Activated B cell treated with CpG ODN at 0.5 μM for 24 hours (primary cell): Measurements from ENCODE around the gene IQSEC2. TPM values are rescaled to one million over a fixed set of nuclear protein-coding genes. Genes with fewer than 3 reads are reported as not detected.

Source experiments
- ATAC-seq: fragments of 200-7000 bp; cut with Tn5 transposase; one replicate; pipeline ENCODE4 v1.10.0; 2021; ENCODE audit warnings: low read depth, mild to moderate bottlenecking, moderate library complexity
- CTCF ChIA-PET: fragments of 350-600 bp; sonication (Branson Sonifier 250); formaldehyde crosslinking; loops from one replicate; lab custom pipeline; 2021; ENCODE audit warnings: antibody characterized with exemption; lab: Charles Lee
- POLR2A ChIA-PET: fragments of 350-600 bp; sonication (Branson Sonifier 250); formaldehyde crosslinking; loops from one replicate; lab custom pipeline; 2021; ENCODE audit warnings: antibody characterized with exemption; lab: Charles Lee
- DNase-seq: peaks from one replicate; pipeline ENCODE4 v3.0.0; 2022
- H3K27ac Mint-ChIP-seq: one replicate; pipeline ENCODE4 v1.8.0; 2020; ENCODE audit warnings: mixed read lengths
- H3K27me3 Mint-ChIP-seq: one replicate; pipeline ENCODE4 v1.8.0; 2021; ENCODE audit warnings: mixed read lengths
- H3K36me3 Mint-ChIP-seq: one replicate; pipeline ENCODE4 v1.8.0; 2021; ENCODE audit warnings: low read depth, mixed read lengths
- H3K4me1 Mint-ChIP-seq: one replicate; pipeline ENCODE4 v1.8.0; 2021; ENCODE audit warnings: mixed read lengths
- H3K4me3 Mint-ChIP-seq: one replicate; pipeline ENCODE4 v1.8.0; 2020; ENCODE audit warnings: mild to moderate bottlenecking, mixed read lengths
- H3K9me3 Mint-ChIP-seq: one replicate; pipeline ENCODE4 v1.8.0; 2020; ENCODE audit warnings: mixed read lengths
- intact Hi-C: fragments of 100-400 bp; cut with micrococcal nuclease; formaldehyde crosslinking; loops from one replicate; pipeline ENCODE4 v1.15.1; 2024
- total RNA-seq: library from RNA; stranded (reverse); gene quantifications from 2 replicates; pipeline ENCODE4 v1.2.3, GENCODE V29; 2022
- TF ChIP-seq, protein P1 (sequence below): fragments of 200-600 bp; IDR thresholded peaks from one replicate; pipeline ENCODE4 v1.8.0; 2022; ENCODE audit warnings: antibody characterized with exemption, mild to moderate bottlenecking

The IQSEC2 gene
- total RNA-seq, 1 donor from 2014 or later, result 0.53 TPM

DNA sequence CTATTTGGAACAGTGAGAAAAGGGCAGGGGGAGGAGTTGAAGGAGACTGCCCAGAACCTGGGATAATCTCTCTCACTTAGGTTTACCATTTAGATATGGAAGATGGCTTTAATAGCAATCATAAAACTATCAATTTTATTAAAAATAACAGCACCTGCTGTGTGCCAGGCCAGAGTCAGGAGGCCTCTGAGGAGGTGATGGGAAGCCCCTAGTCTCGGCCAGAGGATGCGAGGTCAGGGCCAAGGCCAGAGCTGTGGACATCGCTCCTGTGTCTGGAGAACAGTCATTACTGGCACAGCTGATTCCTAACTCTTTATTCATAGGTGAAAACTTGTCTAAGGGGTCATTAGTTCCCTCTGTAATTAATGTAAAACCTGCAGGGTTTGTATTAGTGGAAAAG is 4.2 kb upstream of the IQSEC2 start:
- Mint-ChIP-seq H3K4me1 (peaks cover 18% of the 10 kb centered on the region), H3K27me3 (peaks cover 2% of the 10 kb centered on the region), H3K4me3 (no peak overlapping the region), H3K36me3 (no peaks in the 10 kb centered on the region), H3K9me3 (no peaks in the 10 kb centered on the region), H3K27ac (no peak overlapping the region)
- TF ChIP-seq, protein P1, sequence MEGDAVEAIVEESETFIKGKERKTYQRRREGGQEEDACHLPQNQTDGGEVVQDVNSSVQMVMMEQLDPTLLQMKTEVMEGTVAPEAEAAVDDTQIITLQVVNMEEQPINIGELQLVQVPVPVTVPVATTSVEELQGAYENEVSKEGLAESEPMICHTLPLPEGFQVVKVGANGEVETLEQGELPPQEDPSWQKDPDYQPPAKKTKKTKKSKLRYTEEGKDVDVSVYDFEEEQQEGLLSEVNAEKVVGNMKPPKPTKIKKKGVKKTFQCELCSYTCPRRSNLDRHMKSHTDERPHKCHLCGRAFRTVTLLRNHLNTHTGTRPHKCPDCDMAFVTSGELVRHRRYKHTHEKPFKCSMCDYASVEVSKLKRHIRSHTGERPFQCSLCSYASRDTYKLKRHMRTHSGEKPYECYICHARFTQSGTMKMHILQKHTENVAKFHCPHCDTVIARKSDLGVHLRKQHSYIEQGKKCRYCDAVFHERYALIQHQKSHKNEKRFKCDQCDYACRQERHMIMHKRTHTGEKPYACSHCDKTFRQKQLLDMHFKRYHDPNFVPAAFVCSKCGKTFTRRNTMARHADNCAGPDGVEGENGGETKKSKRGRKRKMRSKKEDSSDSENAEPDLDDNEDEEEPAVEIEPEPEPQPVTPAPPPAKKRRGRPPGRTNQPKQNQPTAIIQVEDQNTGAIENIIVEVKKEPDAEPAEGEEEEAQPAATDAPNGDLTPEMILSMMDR, result no peak
- ATAC-seq (no peak), DNase-seq (no peak)
- ChIA-PET POLR2A (no interaction called here), CTCF (interaction anchor here (0.7 to 1.3 kb wide), 2 partner anchors 31 to 155 kb away, joined by 3 to 4 read pairs; no protein-coding TSS in a partner anchor)
- intact Hi-C loops, result no loop called here

DNA sequence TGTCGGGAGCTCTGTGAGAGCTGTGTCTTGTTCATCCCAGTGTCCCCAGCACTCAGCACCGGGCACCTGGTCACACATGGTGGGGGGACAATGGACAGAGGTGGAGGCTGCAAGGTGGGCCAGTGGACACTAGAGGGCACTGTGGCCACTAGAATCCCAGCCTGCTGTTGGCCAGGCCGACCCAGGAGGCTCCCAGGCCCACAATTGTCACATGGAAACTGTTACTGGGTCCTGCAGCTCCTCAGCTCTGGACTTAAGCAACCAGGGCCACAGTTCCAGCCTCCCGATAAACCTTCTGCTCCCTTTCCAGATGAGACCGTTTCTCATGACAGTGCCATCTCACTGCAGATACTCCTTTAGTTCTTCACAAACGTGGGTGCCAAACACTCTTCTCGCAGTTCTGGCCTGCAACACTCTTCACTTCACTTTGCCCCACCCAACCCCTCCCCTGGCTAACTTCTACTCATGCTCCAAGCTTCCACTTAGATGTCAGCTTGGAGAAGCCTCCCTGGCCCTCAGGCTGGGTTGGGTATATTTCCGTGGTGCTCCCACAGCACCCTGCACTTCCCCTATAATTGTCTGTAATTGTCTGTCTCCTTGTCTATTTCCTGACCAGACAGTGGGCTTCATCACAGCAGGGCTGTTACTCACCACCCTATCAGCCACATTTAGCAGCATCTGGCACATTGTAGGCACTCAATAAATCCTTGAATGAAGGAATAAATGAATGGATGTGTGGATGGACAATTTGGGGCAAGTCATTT is 3.5 kb upstream of the IQSEC2 start:
- intact Hi-C loops, result loop anchor here (1.0 kb wide), 1 partner anchor 151 kb away; no protein-coding TSS in a partner anchor
- no peaks in the 10 kb centered on the region for H3K36me3 Mint-ChIP-seq
- H3K9me3 Mint-ChIP-seq, result no peaks in the 10 kb centered on the region
- no peak overlapping the region for H3K4me3 Mint-ChIP-seq
- ATAC-seq (peak; percentile 64), DNase-seq (peak; percentile 25)
- no peak overlapping the region for H3K27ac Mint-ChIP-seq
- peaks cover 2% of the 10 kb centered on the region for H3K27me3 Mint-ChIP-seq
- POLR2A ChIA-PET, result no interaction called here
- CTCF ChIA-PET, result no interaction called here
- TF ChIP-seq, protein P1, result no peak
- H3K4me1 Mint-ChIP-seq, result peaks cover 23% of the 10 kb centered on the region

DNA sequence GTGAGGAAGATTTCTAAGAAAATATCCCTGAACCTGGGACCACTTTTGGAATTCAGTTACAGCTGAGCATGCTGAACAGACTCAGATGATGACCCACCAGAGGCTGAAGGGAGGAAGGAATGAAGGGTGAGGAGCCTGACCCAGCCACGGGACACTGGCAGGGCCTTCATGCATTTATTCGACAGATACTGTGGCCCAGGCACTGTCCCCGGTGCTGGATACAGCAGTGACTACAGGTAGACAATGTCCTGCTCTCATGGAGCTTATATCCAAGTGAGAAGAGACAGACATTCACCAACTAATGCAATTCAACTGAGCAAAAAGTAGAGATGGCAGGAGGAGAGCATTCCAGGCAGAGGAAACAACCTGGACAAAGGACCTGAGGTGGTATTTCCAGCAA is 2.2 kb upstream of the IQSEC2 start:
- Mint-ChIP-seq H3K27ac (no peak overlapping the region), H3K27me3 (peaks cover 2% of the 10 kb centered on the region), H3K9me3 (no peaks in the 10 kb centered on the region), H3K4me3 (no peak overlapping the region), H3K36me3 (no peaks in the 10 kb centered on the region), H3K4me1 (peaks cover 22% of the 10 kb centered on the region)
- ATAC-seq (no peak), DNase-seq (no peak)
- CTCF ChIA-PET, result no interaction called here
- POLR2A ChIA-PET, result no interaction called here
- intact Hi-C loops, result no loop called here
- TF ChIP-seq, protein P1, result no peak

DNA sequence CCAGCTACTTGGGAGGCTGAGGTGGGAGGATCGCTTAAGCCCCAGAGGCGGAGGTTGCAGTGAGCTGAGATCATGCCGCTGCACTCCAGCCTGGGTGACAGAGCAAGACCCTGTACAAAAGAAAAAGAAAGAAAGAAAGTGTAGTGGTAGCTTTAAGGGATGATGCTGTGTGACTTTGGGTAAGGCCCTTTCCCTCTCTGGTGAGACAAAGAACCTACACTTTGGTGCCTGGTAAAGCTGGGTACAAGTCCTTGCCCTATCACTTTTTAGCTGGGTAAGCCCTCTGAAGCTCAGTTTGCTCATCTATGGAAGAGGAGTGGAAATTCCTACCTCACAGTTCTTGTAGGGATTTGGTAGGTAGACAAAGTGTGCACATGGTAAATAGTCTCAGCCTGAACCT is 1.7 kb upstream of the IQSEC2 start:
- H3K9me3 Mint-ChIP-seq, result no peaks in the 10 kb centered on the region
- CTCF ChIA-PET, result no interaction called here
- TF ChIP-seq, protein P1, result no peak
- intact Hi-C loops, result no loop called here
- no peak overlapping the region for H3K4me3 Mint-ChIP-seq
- no peak overlapping the region for H3K27ac Mint-ChIP-seq
- H3K4me1 Mint-ChIP-seq, result peaks cover 19% of the 10 kb centered on the region
- ATAC-seq, result no peak
- DNase-seq, result no peak
- peaks cover 2% of the 10 kb centered on the region for H3K27me3 Mint-ChIP-seq
- no peaks in the 10 kb centered on the region for H3K36me3 Mint-ChIP-seq
- POLR2A ChIA-PET, result no interaction called here

DNA sequence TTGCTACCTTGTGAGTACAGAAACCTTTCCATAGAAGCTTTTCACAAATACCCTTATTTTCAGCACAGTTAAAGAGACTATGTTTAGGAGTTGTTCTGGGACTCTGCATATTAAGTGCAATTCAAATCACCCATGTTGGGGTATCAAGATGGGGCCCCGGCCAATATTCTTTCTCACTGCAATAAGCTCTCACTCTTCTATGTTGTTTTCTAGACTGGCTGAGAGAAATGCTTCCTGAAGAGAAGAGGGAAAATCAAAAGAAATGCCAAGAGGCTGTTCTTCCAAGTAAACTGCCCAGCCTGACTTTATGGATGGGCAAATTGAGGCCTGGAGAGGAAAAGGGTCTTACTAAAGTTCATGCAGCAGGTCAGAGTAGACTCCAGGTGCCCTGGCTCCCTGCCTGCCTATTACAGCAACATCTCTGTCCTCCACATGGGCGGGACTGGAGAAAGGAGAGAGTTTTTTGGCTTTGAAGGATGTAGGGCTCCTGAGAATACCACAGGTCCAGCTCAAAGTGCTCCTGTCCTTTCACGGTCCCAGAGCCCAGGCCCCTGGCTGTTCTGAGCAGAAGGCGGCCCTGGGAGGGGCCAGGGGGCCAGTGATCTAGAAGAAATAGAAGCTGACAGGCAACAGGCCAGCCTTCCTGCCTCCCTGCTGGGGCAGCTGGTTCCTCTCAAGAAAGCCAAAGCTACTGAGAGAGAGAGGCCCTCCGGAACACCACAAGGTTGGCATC is 745 bp upstream of the IQSEC2 start:
- ChIA-PET CTCF (no interaction called here), POLR2A (no interaction called here)
- ATAC-seq (no peak), DNase-seq (no peak)
- Mint-ChIP-seq H3K4me1 (peaks cover 9% of the 10 kb centered on the region), H3K9me3 (no peaks in the 10 kb centered on the region), H3K27ac (no peak overlapping the region), H3K36me3 (no peaks in the 10 kb centered on the region), H3K4me3 (no peak overlapping the region), H3K27me3 (peaks cover 2% of the 10 kb centered on the region)
- intact Hi-C loops, result no loop called here
- TF ChIP-seq, protein P1, result no peak
